ENCODE measurements around the gene VPS9D1.

Gene VPS9D1

DNA sequence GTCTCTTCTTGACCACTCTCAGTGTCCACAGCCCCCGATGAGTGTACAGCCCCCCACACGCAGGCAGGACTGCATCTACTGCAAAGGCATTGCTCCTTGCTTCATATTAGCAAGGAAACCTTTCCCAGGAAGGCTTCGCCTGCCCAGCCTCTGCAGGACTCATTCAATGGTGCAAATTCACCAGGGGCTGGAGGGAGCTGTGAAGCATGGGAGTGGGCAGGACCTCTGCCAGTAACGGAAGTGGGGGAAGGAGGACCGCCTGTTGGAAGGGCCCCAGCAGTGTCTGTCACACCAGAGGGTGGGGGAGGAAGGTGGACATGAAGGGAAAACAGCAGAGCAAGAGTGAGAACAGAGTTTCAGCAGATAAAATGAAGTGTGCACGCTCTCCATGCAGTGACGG lies 60.6 kb downstream of the VPS9D1 start:
- no peak for DNase-seq (ENCODE audit: low spot score)
- H3K27ac ChIP-seq, result peak overlapping the region; percentile 91
- ChIA-PET CTCF (interaction anchor here (0.6 kb wide), 1 partner anchor 68 kb away, joined by 3 read pairs; no protein-coding TSS in a partner anchor), POLR2A (ENCODE audit: low non-redundant PET) (no interaction called here)
- TF ChIP-seq, protein P1, sequence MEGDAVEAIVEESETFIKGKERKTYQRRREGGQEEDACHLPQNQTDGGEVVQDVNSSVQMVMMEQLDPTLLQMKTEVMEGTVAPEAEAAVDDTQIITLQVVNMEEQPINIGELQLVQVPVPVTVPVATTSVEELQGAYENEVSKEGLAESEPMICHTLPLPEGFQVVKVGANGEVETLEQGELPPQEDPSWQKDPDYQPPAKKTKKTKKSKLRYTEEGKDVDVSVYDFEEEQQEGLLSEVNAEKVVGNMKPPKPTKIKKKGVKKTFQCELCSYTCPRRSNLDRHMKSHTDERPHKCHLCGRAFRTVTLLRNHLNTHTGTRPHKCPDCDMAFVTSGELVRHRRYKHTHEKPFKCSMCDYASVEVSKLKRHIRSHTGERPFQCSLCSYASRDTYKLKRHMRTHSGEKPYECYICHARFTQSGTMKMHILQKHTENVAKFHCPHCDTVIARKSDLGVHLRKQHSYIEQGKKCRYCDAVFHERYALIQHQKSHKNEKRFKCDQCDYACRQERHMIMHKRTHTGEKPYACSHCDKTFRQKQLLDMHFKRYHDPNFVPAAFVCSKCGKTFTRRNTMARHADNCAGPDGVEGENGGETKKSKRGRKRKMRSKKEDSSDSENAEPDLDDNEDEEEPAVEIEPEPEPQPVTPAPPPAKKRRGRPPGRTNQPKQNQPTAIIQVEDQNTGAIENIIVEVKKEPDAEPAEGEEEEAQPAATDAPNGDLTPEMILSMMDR (conservative IDR thresholded peaks at IDR 0.05; ENCODE audit: low read depth), result no peak

DNA sequence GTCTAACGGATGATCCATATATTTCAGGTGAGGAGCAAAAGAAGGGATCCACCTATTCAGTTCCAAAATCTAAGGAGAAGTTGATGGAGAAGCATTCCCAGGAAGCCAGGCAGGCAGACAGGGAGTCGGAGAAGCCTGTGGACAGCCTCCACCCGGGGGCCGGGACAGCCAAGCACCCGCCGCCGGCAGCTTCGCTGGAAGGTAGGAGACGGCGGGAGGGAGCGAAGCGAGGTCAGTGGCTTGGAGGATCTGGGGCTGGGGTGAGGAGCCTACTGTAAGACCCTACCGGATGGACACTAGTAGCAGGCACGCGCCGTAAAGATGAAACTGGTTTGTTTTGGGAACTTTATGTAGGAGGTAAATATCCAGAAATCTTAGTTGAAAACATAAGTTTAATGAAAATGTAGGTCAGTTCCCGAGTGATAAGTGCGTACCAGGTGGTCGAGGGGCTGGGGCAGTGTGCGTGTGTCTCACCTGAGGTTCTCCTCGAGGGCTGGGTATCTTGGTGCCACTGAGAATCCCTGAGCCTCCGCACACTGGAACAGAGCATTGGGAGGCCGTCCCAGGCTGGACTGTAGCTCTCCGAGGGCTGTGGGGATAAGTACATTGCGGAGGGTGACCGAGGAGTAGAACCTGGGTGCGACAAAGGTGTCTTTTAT lies 62.3 kb downstream of the VPS9D1 start:
- H3K27ac ChIP-seq, result peak overlapping the region; percentile 91
- CTCF ChIA-PET, result interaction anchor here (0.5 to 1.3 kb wide), 3 partner anchors 17 to 63 kb away, joined by 3 read pairs; no protein-coding TSS in a partner anchor
- peak; percentile 30 for DNase-seq (ENCODE audit: low spot score)
- TF ChIP-seq, protein P1 (conservative IDR thresholded peaks at IDR 0.05; ENCODE audit: low read depth), result no peak
- POLR2A ChIA-PET (ENCODE audit: low non-redundant PET), result no interaction called here

DNA sequence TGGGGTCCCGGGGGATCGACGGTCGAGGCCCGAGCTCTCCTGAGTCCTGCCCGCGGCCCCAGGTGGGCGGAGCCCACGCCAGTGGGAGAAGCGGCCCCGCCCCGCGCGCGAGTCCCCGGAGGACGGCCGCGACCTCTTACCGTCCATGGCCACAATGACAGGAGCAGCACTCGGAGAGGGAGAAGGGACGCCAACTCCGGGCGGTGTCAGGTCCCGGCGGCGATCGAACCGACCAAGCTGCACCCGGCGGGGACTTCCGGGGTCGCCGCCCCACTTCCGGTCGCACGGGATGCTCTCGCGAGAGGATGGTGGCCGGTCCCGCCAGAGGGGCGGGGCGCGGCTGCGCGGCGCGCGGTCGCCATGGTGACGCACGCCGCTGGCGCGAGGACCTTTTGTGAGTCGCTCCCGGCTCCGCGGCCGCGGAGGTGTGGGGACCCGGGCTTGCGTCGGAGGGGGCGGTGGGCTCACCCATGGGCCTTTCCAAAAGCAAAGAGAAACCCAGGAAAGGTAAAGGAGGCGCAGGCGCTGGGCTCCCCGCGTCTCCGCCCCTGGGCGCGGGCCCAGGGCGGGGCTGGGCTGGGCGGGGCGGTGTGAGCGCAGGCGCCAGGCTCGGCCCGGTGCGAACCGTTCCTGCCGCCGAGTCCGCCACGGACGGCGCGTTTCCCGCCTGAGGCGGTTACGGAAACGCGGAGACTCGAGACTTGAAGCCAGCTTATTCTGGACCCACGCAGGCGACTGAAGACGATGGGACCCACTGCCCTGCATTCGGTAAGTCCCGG lies 63.1 kb downstream of the VPS9D1 start, which contains the start of the genes CHMP1A and SPATA33:
Gene CHMP1A, minus strand, starts transcription at position 267 of the 779 bp plus-strand sequence. Its CDS starts 120 bp downstream, at position 147.
Gene SPATA33, plus strand, starts transcription at position 395 of the 779 bp plus-strand sequence. Its CDS starts 76 bp downstream, at position 471.
- peak within 1 kb of the TSS; percentile 91 for H3K27ac ChIP-seq
- POLR2A ChIA-PET (ENCODE audit: low non-redundant PET), result interaction anchor here (0.6 kb wide), 1 partner anchor 57 kb away, joined by 4 read pairs; no protein-coding TSS in a partner anchor
- TF ChIP-seq, protein P1 (conservative IDR thresholded peaks at IDR 0.05; ENCODE audit: low read depth), result no peak
- peak; percentile 96 for DNase-seq (ENCODE audit: low spot score)
- CTCF ChIA-PET, result interaction anchor here (0.7 to 1.0 kb wide), 3 partner anchors 42 to 82 kb away, joined by 3 to 5 read pairs (median 3); partner anchors contain the start of gene CPNE7
